GM12878 (cell line): Measurements from ENCODE around the gene FALEC. TPM values are rescaled to one million over a fixed set of nuclear protein-coding genes. Genes with fewer than 3 reads are reported as not detected.

ENCODE experiments used
- ATAC-seq: fragments of 200-7000 bp; cut with Tn5 transposase; 3 replicates; pipeline ENCODE4 v1.9.1; 2020; ENCODE audit warnings: mild to moderate bottlenecking, moderate library complexity
- BruUV-seq: library from RNA; stranded (reverse); fragments of 400-500 nt; replicated peaks from 2 replicates; lab custom pipeline; 2021; lab: Mats Ljungman, UMichigan
- CTCF ChIA-PET: fragments of 300-600 bp; sonication (Branson Sonifier 250); formaldehyde crosslinking; extraction: SDS; loops from one replicate; lab custom pipeline; 2021; ENCODE audit warnings: inconsistent platforms; lab: Yijun Ruan, JAX
- POLR2A ChIA-PET: fragments of 350-600 bp; formaldehyde crosslinking; extraction: SDS; loops from one replicate; lab custom pipeline; 2021; ENCODE audit warnings: inconsistent platforms; lab: Charles Lee
- RAD21 ChIA-PET: fragments of 300-600 bp; sonication (Branson Sonifier 250); formaldehyde crosslinking; loops from one replicate; lab custom pipeline; 2023; ENCODE audit warnings: antibody characterized with exemption; ENCODE audit not compliant: unreplicated experiment; lab: Charles Lee
- SMC1A ChIA-PET: fragments of 300-600 bp; sonication (Branson Sonifier 250); formaldehyde crosslinking; loops from one replicate; lab custom pipeline; 2023; ENCODE audit not compliant: unreplicated experiment, uncharacterized antibody; lab: Charles Lee
- DNase-seq: peaks from one replicate; pipeline ENCODE4 v3.0.0-alpha.2; 2011; ENCODE audit warnings: low read depth, low spot score
- FAIRE-seq: peaks from 3 replicates; lab custom pipeline; 2011; peaks lifted over from hg19 to GRCh38; lab: Jason Lieb, UNC
- H2AFZ ChIP-seq: 2 replicates; pipeline ENCODE4 v1.6.0; 2011; ENCODE audit warnings: low read depth, low read length, control low read depth; ENCODE audit not compliant: control insufficient read depth
- H3K27ac ChIP-seq: 2 replicates; pipeline ENCODE4 v1.5.1; 2011; ENCODE audit warnings: control low read depth; ENCODE audit not compliant: control insufficient read depth, insufficient read depth
- H3K27me3 ChIP-seq, 2 experiments: replicated peaks in 1 of 2; 2 replicates each; pipeline versions ENCODE4 v1.6.0 to v1.6.1; 2011; ENCODE audit warnings: low read length in 1 of 2; ENCODE audit not compliant: control insufficient read depth in 2 of 2, insufficient read depth in 2 of 2
- H3K36me3 ChIP-seq, 2 experiments: 2 replicates each; pipeline ENCODE4 v1.5.1; 2011; ENCODE audit warnings: low read length in 1 of 2; ENCODE audit not compliant: control insufficient read depth in 2 of 2, insufficient read depth in 2 of 2
- H3K4me1 ChIP-seq: 2 replicates; pipeline ENCODE4 v1.6.1; 2011; ENCODE audit warnings: mild to moderate bottlenecking, low read length, moderate library complexity, mixed read lengths; ENCODE audit not compliant: control insufficient read depth, insufficient read depth
- H3K4me2 ChIP-seq: 2 replicates; pipeline ENCODE4 v1.6.0; 2011; ENCODE audit warnings: control low read depth; ENCODE audit not compliant: control insufficient read depth, insufficient read depth
- H3K4me3 ChIP-seq: fragments of 200-600 bp; sonication (generic); 2 replicates; pipeline ENCODE4 v1.5.1; 2016
- H3K79me2 ChIP-seq: 2 replicates; pipeline ENCODE4 v1.6.0; 2011; ENCODE audit warnings: low read length; ENCODE audit not compliant: control insufficient read depth, insufficient read depth
- H3K9ac ChIP-seq: 2 replicates; pipeline ENCODE4 v1.8.0; 2011; ENCODE audit warnings: low read length, control low read depth, mixed read lengths; ENCODE audit not compliant: control insufficient read depth, insufficient read depth
- H3K9me3 ChIP-seq: replicated peaks from 3 replicates; pipeline ENCODE4 v1.5.1; 2011; ENCODE audit warnings: mild to moderate bottlenecking, low read length; ENCODE audit not compliant: control insufficient read depth, insufficient read depth
- H4K20me1 ChIP-seq: 2 replicates; pipeline ENCODE4 v1.6.0; 2011; ENCODE audit not compliant: control insufficient read depth, insufficient read depth
- BRCA1 ChIP-seq: IDR thresholded peaks from 2 replicates; pipeline ENCODE4 v1.6.1; 2011; ENCODE audit warnings: low read depth, low read length, improper control_type of control experiment
- CREM ChIP-seq: IDR thresholded peaks from 2 replicates; pipeline ENCODE4 v1.6.1; 2014; ENCODE audit warnings: antibody characterized with exemption, low read depth
- ESRRA ChIP-seq: IDR thresholded peaks from 2 replicates; pipeline ENCODE4 v1.6.1; 2012; ENCODE audit warnings: mild to moderate bottlenecking, low read length, improper control_type of control experiment
- GATAD2B ChIP-seq: fragments of 450-650 bp; conservative IDR thresholded peaks from 2 replicates; pipeline ENCODE4 v1.6.1; 2017; ENCODE audit warnings: low read depth, mild to moderate bottlenecking, moderate library complexity
- HDAC6 ChIP-seq: fragments of 200-600 bp; sonication (generic); IDR thresholded peaks from one replicate; pipeline ENCODE4 v1.8.0; 2017; ENCODE audit warnings: antibody characterized with exemption; ENCODE audit not compliant: unreplicated experiment
- NFYB ChIP-seq: IDR thresholded peaks from 2 replicates; pipeline ENCODE4 v1.6.1; 2011; ENCODE audit warnings: low read depth, mild to moderate bottlenecking, low read length, improper control_type of control experiment, moderate library complexity; ENCODE audit not compliant: insufficient read depth
- NR2C2 ChIP-seq: IDR thresholded peaks from 2 replicates; pipeline ENCODE4 v1.6.1; 2011; ENCODE audit warnings: borderline replicate concordance, low read depth; ENCODE audit not compliant: control insufficient read depth, insufficient read length
- PAX8 ChIP-seq: fragments of 450-650 bp; IDR thresholded peaks from 2 replicates; pipeline ENCODE4 v1.6.1; 2017; ENCODE audit warnings: mild to moderate bottlenecking, moderate library complexity
- PML ChIP-seq: IDR thresholded peaks from 2 replicates; pipeline ENCODE4 v1.6.1; 2012; ENCODE audit warnings: low read length, inconsistent platforms
- RB1 ChIP-seq: fragments of 450-650 bp; formaldehyde crosslinking; IDR thresholded peaks from 2 replicates; pipeline ENCODE4 v1.6.1; 2017; ENCODE audit warnings: mild to moderate bottlenecking, borderline replicate concordance
- SIN3A ChIP-seq: IDR thresholded peaks from 2 replicates; pipeline ENCODE4 v1.6.1; 2012; ENCODE audit warnings: low read depth, low read length, improper control_type of control experiment
- SMC3 ChIP-seq: IDR thresholded peaks from 2 replicates; pipeline ENCODE4 v1.6.1; 2011; ENCODE audit warnings: low read length, improper control_type of control experiment, borderline replicate concordance
- STAT3 ChIP-seq: IDR thresholded peaks from 2 replicates; pipeline ENCODE4 v1.6.1; 2011; ENCODE audit warnings: low read depth, low read length, improper control_type of control experiment
- WRNIP1 ChIP-seq: IDR thresholded peaks from 2 replicates; pipeline ENCODE4 v1.6.1; 2011; ENCODE audit warnings: low read depth, low read length, improper control_type of control experiment, borderline replicate concordance
- ZNF207 ChIP-seq: fragments of 450-650 bp; IDR thresholded peaks from 2 replicates; pipeline ENCODE4 v1.6.1; 2014; ENCODE audit warnings: antibody characterized with exemption, mild to moderate bottlenecking, borderline replicate concordance
- WGBS: methylation state at CpG from one replicate; pipeline ENCODE4 v1.1.6; 2016; ENCODE audit warnings: low lambda C conversion rate; ENCODE audit not compliant: insufficient replicate concordance, insufficient coverage; ENCODE audit errors: missing lambda C conversion rate; 5-methylcytosine and 5-hydroxymethylcytosine counted together
- in situ Hi-C: fragments of 300-500 bp; cut with MboI; formaldehyde crosslinking; loops from 9 replicates; pipeline ENCODE4 v1.14.3; 2018; ENCODE audit warnings: mixed read lengths
- intact Hi-C: fragments of 100-400 bp; cut with micrococcal nuclease; formaldehyde crosslinking; loops from one replicate; pipeline ENCODE4 v1.14.2; 2022; ENCODE audit not compliant: unreplicated experiment
- polyA plus RNA-seq, 11 experiments: library from polyadenylated mRNA; depleted of rRNA in 4 of 11; unstranded in 6 of 11; stranded (reverse) in 5 of 11; fragments of >200 nt; fragmentation: Nextera tagmentation in 4 of 11; fragmentation: Illumina TruSeq in 1 of 11; extraction: Ambion mirVana in 4 of 11; extraction: Trizol in 1 of 11; gene quantifications; 1 replicate in 1 of 11; 2 replicates in 10 of 11; pipeline versions ENCODE4 v1.2.1 to v1.2.3, GENCODE V29; 2011 to 2016; ENCODE audit warnings: inconsistent platforms in 2 of 11, missing spikeins in 2 of 11, low read depth in 1 of 11
- total RNA-seq, 4 experiments: library from RNA; depleted of rRNA in 3 of 4; stranded (reverse); fragments of >200 nt in 3 of 4; fragmentation: Illumina TruSeq in 1 of 4; extraction: Trizol in 1 of 4; gene quantifications; 2 replicates each; pipeline versions ENCODE4 v1.2.1 to v1.2.3, GENCODE V29; 2013 to 2021
- TF ChIP-seq, protein P1 (sequence below): fragments of 450-650 bp; IDR thresholded peaks from 2 replicates; pipeline ENCODE4 v1.6.1; 2017; ENCODE audit warnings: low read depth, mild to moderate bottlenecking, moderate library complexity
- TF ChIP-seq, protein P2 (sequence below): fragments of 150-350 bp; IDR thresholded peaks from 2 replicates; pipeline ENCODE4 v1.6.1; 2014; ENCODE audit warnings: mild to moderate bottlenecking, low read depth, low read length
- TF ChIP-seq, protein P3 (sequence below): IDR thresholded peaks from 2 replicates; pipeline ENCODE4 v1.6.1; 2011; ENCODE audit warnings: borderline replicate concordance, low read depth, mild to moderate bottlenecking, moderate library complexity, mixed read lengths, low read length; ENCODE audit not compliant: insufficient read depth; ENCODE audit errors: extremely low read length
- TF ChIP-seq, protein P4 (sequence below): IDR thresholded peaks from 2 replicates; pipeline ENCODE4 v1.6.1; 2011; ENCODE audit warnings: low read depth, mild to moderate bottlenecking, low read length, moderate library complexity, borderline replicate concordance; ENCODE audit errors: extremely low read depth

The FALEC gene
- total and polyA plus RNA-seq, 10 of the 15 experiments (the other 5 are each of a cell fraction or from before 2014, with no cell fraction given), result 0.21 to 0.71 (median 0.32) TPM; not detected in 3

DNA sequence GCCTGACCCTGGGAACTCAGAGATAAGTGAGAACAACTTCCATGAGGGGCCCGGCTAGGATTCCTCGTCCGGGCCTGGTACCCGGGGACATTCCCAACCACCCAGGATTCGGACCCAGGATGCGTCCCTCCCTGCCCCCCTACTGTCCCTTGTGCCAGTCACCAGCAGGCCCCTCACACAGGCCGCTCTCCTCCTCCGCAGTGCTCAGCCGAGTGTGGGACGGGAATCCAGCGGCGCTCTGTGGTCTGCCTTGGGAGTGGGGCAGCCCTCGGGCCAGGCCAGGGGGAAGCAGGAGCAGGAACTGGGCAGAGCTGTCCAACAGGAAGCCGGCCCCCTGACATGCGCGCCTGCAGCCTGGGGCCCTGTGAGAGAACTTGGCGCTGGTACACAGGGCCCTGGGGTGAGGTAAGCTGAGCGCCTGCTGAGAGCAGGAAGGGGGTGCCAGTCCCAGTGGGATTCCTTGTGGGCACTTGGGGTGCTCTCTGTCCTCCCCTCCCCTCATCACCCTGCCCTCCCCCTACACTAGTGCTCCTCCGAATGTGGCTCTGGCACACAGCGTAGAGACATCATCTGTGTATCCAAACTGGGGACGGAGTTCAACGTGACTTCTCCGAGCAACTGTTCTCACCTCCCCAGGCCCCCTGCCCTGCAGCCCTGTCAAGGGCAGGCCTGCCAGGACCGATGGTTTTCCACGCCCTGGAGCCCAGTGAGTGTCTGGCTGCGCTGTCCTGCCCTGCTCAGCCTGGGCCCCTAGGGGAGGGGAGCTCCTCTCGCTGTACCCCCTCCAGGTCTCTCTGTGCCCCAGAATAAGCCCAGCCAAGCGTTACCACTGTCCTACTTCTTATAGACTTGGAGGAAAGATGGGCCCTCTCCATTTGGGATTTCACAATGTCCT is 43.5 kb downstream of the FALEC start:
- DNase-seq, result no peak
- H3K9me3 ChIP-seq, result no peaks in the 10 kb centered on the region
- H3K27me3 ChIP-seq, result no peaks in the 10 kb centered on the region
- intact Hi-C loops, result no loop called here
- no peak overlapping the region for H3K9ac ChIP-seq
- no peaks in the 10 kb centered on the region for H3K36me3 ChIP-seq
- no peak overlapping the region for H3K4me3 ChIP-seq
- ChIA-PET SMC1A (interaction anchor here (0.6 to 12.5 kb wide), 5 partner anchors 9 to 245 kb away, joined by 3 to 388 read pairs (median 61); partner anchors contain the start of genes ENSA and MCL1), POLR2A (interaction anchor here (0.5 to 10.5 kb wide), 7 partner anchors 10 to 351 kb away, joined by 3 to 95 read pairs (median 4); partner anchors contain the start of genes ENSA and GOLPH3L), CTCF (interaction anchor here (0.6 to 13.7 kb wide), 32 partner anchors 8 to 437 kb away, joined by 3 to 390 read pairs (median 5); partner anchors contain the start of genes CA14, CTSS, ENSA and GOLPH3L), RAD21 (interaction anchor here (0.7 to 12.1 kb wide), 10 partner anchors 18 to 363 kb away, joined by 3 to 387 read pairs (median 11); partner anchors contain the start of genes CTSS, ENSA, GOLPH3L and MCL1)
- H2AFZ ChIP-seq, result no peak overlapping the region
- no peaks in the 10 kb centered on the region for H4K20me1 ChIP-seq
- FAIRE-seq, result no peak
- WGBS, result 76% methylated on average over 28 of the region's 28 CpGs
- peaks cover 14% of the 10 kb centered on the region for H3K4me1 ChIP-seq
- no TSS peak for BruUV-seq
- TF ChIP-seq PML, result no peak
- TF ChIP-seq HDAC6, result no peak
- TF ChIP-seq, protein P1, sequence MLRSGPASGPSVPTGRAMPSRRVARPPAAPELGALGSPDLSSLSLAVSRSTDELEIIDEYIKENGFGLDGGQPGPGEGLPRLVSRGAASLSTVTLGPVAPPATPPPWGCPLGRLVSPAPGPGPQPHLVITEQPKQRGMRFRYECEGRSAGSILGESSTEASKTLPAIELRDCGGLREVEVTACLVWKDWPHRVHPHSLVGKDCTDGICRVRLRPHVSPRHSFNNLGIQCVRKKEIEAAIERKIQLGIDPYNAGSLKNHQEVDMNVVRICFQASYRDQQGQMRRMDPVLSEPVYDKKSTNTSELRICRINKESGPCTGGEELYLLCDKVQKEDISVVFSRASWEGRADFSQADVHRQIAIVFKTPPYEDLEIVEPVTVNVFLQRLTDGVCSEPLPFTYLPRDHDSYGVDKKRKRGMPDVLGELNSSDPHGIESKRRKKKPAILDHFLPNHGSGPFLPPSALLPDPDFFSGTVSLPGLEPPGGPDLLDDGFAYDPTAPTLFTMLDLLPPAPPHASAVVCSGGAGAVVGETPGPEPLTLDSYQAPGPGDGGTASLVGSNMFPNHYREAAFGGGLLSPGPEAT, result no peak
- TF ChIP-seq GATAD2B, result no peak
- TF ChIP-seq SIN3A, result no peak
- TF ChIP-seq NFYB, result no peak
- no peak for TF ChIP-seq RB1
- TF ChIP-seq WRNIP1, result no peak
- TF ChIP-seq NR2C2, result no peak
- TF ChIP-seq, protein P2, sequence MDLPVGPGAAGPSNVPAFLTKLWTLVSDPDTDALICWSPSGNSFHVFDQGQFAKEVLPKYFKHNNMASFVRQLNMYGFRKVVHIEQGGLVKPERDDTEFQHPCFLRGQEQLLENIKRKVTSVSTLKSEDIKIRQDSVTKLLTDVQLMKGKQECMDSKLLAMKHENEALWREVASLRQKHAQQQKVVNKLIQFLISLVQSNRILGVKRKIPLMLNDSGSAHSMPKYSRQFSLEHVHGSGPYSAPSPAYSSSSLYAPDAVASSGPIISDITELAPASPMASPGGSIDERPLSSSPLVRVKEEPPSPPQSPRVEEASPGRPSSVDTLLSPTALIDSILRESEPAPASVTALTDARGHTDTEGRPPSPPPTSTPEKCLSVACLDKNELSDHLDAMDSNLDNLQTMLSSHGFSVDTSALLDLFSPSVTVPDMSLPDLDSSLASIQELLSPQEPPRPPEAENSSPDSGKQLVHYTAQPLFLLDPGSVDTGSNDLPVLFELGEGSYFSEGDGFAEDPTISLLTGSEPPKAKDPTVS, result no peak
- no peak for TF ChIP-seq ZNF207
- no peak for TF ChIP-seq CREM
- no peak for TF ChIP-seq ESRRA
- TF ChIP-seq STAT3, result no peak
- no peak for TF ChIP-seq BRCA1
- TF ChIP-seq, protein P3, sequence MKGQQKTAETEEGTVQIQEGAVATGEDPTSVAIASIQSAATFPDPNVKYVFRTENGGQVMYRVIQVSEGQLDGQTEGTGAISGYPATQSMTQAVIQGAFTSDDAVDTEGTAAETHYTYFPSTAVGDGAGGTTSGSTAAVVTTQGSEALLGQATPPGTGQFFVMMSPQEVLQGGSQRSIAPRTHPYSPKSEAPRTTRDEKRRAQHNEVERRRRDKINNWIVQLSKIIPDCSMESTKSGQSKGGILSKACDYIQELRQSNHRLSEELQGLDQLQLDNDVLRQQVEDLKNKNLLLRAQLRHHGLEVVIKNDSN, result no peak
- TF ChIP-seq, protein P4, sequence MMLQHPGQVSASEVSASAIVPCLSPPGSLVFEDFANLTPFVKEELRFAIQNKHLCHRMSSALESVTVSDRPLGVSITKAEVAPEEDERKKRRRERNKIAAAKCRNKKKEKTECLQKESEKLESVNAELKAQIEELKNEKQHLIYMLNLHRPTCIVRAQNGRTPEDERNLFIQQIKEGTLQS, result no peak
- TF ChIP-seq SMC3, result no peak
- no peak for TF ChIP-seq PAX8
- H3K79me2 ChIP-seq, result peaks cover 18% of the 10 kb centered on the region
- in situ Hi-C loops, result no loop called here
- H3K27ac ChIP-seq, result no peak overlapping the region
- no peak for ATAC-seq
- H3K4me2 ChIP-seq, result no peak overlapping the region
